Neutrophil (primary cell): ENCODE data around the gene WASHC3.

Source experiments
- H3K27ac ChIP-seq: fragments of 200-600 bp; sonication (generic); 2 replicates; pipeline ENCODE4 v1.5.1; 2016; ENCODE audit warnings: mild to moderate bottlenecking, moderate library complexity
- H3K27me3 ChIP-seq: fragments of 200-600 bp; sonication (generic); 2 replicates; pipeline ENCODE4 v1.6.0; 2016; ENCODE audit warnings: mild to moderate bottlenecking
- H3K36me3 ChIP-seq: fragments of 200-600 bp; sonication (generic); 2 replicates; pipeline ENCODE4 v1.5.1; 2017
- H3K4me1 ChIP-seq, 2 experiments: fragments of 200-600 bp in 1 of 2; sonication (generic) in 1 of 2; 1 replicate in 1 of 2; 2 replicates in 1 of 2; pipeline versions ENCODE4 v1.5.1 to v1.6.1; 2013 to 2016; ENCODE audit warnings: low read depth in 1 of 2, low read length in 1 of 2, mild to moderate bottlenecking in 1 of 2, moderate library complexity in 1 of 2; ENCODE audit not compliant: control insufficient read depth in 1 of 2, insufficient read depth in 1 of 2
- H3K4me3 ChIP-seq, 2 experiments: fragments of 200-600 bp in 1 of 2; sonication (generic) in 1 of 2; 1 replicate in 1 of 2; 2 replicates in 1 of 2; pipeline ENCODE4 v1.5.1; 2013 to 2016; ENCODE audit warnings: low read depth in 1 of 2, low read length in 1 of 2, mild to moderate bottlenecking in 1 of 2, moderate library complexity in 1 of 2
- H3K9me3 ChIP-seq: fragments of 200-600 bp; sonication (generic); 2 replicates; pipeline ENCODE4 v1.5.1; 2016
- TF ChIP-seq, protein P1 (sequence below): fragments of 200-600 bp; sonication (generic); IDR thresholded peaks from 2 replicates; pipeline ENCODE4 v1.5.1; 2016; ENCODE audit warnings: antibody characterized with exemption

The WASHC3 gene, protein sequence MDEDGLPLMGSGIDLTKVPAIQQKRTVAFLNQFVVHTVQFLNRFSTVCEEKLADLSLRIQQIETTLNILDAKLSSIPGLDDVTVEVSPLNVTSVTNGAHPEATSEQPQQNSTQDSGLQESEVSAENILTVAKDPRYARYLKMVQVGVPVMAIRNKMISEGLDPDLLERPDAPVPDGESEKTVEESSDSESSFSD

DNA sequence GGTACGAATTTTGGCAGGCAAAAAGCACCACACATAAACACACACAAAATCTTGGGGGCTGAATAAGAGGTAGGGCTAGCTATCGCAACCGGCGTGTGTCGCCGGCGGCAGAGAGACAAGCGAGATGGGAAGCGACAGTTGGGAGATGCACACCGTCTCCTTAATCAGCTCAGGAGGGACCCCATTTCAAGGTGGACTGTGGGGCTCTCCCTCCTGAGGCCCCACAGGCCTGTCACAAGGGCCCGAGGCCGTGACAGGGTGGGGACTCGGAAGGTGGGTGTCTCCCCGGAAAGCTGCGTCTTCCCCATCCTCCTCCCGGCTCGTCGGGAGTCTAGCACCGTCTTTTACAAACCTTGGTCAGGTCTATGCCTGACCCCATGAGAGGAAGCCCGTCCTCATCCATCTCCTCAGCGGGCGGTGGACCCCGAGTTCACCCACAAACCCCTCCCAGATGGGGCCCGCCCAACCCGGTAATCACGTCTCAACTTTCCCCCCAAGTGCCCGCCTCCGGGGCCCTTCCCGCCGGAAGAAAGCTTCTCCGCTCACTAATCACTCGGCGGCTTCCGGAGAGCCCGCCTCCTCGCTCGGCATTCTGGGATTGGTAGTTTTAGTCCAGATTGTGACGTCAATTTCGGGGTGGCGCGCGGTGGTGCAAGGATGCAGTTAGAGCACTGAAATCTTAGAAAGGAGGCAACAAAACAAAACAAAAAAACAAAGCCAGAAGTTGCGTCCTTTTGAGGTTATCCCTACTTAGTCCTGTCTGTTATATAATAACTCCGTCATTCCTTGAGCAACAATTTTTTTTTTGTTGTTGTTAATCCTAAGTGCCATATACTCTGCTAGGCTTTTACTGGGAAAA is at the start of gene WASHC3:
Gene WASHC3, minus strand, starts transcription at position 432 of the 859 bp plus-strand sequence. Its CDS starts 29 bp downstream, at position 403.
- Histone ChIP-seq H3K27ac (peak within 1 kb of the TSS; percentile 66), H3K4me1 (peaks cover 5 to 8% of the 10 kb centered on the region in 2 experiments), H3K4me3 (peak within 1 kb of the TSS; percentile 74 to 87), H3K9me3 (no peaks in the 10 kb centered on the region), H3K27me3 (no peaks in the 10 kb centered on the region), H3K36me3 (peaks cover 20% of the 10 kb centered on the region)
- TF ChIP-seq, protein P1, sequence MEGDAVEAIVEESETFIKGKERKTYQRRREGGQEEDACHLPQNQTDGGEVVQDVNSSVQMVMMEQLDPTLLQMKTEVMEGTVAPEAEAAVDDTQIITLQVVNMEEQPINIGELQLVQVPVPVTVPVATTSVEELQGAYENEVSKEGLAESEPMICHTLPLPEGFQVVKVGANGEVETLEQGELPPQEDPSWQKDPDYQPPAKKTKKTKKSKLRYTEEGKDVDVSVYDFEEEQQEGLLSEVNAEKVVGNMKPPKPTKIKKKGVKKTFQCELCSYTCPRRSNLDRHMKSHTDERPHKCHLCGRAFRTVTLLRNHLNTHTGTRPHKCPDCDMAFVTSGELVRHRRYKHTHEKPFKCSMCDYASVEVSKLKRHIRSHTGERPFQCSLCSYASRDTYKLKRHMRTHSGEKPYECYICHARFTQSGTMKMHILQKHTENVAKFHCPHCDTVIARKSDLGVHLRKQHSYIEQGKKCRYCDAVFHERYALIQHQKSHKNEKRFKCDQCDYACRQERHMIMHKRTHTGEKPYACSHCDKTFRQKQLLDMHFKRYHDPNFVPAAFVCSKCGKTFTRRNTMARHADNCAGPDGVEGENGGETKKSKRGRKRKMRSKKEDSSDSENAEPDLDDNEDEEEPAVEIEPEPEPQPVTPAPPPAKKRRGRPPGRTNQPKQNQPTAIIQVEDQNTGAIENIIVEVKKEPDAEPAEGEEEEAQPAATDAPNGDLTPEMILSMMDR = peak; percentile 42

GRCh38 chr12:102110782-102111181 is 49.0 kb upstream of the WASHC3 start:
- Histone ChIP-seq H3K36me3 (peaks cover 45% of the 10 kb centered on the region), H3K4me1 (no peaks in the 10 kb centered on the region), H3K9me3 (no peaks in the 10 kb centered on the region), H3K27me3 (no peaks in the 10 kb centered on the region), H3K27ac (no peak overlapping the region), H3K4me3 (no peak overlapping the region)
- TF ChIP-seq, protein P1 = no peak

DNA sequence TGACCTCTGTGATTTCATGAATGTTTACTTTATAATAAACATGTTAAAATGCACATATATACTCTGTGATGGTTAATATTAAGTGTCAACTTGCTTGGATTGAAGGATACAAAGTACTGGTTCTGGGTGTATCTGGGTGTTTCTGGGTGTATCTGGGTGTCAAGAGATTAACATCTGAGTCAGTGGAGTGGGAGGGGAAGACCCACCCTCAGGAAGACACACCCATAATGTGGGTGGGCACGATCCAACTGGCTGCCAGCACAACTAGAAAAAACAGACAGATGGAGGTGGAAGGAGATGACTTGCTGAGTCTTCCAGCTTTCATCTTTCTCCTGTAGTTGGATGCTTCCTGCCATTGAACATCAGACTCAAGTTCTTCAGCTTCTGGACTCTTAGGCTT is 46.2 kb upstream of the WASHC3 start:
- Histone ChIP-seq H3K4me3 (no peak overlapping the region), H3K9me3 (no peaks in the 10 kb centered on the region), H3K4me1 (no peaks in the 10 kb centered on the region), H3K36me3 (peaks cover 37% of the 10 kb centered on the region), H3K27ac (no peak overlapping the region), H3K27me3 (no peaks in the 10 kb centered on the region)
- TF ChIP-seq, protein P1 = no peak

GRCh38 chr12:102106905-102107304 is 45.1 kb upstream of the WASHC3 start:
- H3K4me3 ChIP-seq = no peak overlapping the region
- H3K36me3 ChIP-seq = peaks cover 36% of the 10 kb centered on the region
- H3K27me3 ChIP-seq = no peaks in the 10 kb centered on the region
- TF ChIP-seq, protein P1 = no peak
- no peak overlapping the region for H3K27ac ChIP-seq
- H3K4me1 ChIP-seq = no peaks in the 10 kb centered on the region
- H3K9me3 ChIP-seq = no peaks in the 10 kb centered on the region

DNA sequence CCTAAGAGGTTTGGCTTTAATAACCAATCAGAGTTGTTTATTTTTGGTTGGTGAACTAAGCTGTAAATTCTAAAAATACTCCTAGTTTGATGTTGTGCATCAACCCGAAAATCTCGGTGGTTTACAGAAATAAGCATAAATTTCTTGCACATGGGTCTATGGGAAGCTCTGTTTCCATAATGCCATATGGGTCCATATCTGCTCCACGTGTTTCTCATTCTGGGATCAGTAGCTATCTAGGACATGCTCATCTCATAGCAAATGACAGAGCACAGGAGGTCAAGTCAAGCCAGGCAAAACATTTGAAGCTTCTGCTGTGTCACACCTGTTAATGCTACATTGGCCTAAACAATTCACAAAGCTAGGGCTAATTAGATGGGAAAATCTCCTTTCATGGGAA is 35.1 kb upstream of the WASHC3 start:
- Histone ChIP-seq H3K4me3 (no peak overlapping the region), H3K27me3 (no peaks in the 10 kb centered on the region), H3K36me3 (peaks cover 41% of the 10 kb centered on the region), H3K4me1 (no peaks in the 10 kb centered on the region), H3K9me3 (no peaks in the 10 kb centered on the region), H3K27ac (no peak overlapping the region)
- TF ChIP-seq, protein P1 = no peak
